ENCODE data around the gene NME4.
"Not testable (repeated sequence)": the region's sequence is repeated elsewhere in the genome, so short reads cannot be mapped to it uniquely, and the experiment has no call there.

NME4 gene

GRCh38 chr16:377419-377951, 19.5 kb upstream of the NME4 start:
- DNase-seq: no peak

GRCh38 chr16:378113-378820, 18.7 kb upstream of the NME4 start:
- DNase-seq: not testable (repeated sequence)

- no peak for DNase-seq
Measured at GRCh38 chr16:378821-379182, 18.2 kb upstream of the NME4 start.

GRCh38 chr16:379183-379960, 17.6 kb upstream of the NME4 start:
- no peak for DNase-seq

- no peak for DNase-seq
Measured at GRCh38 chr16:379961-380761, 16.8 kb upstream of the NME4 start.

GRCh38 chr16:380762-381011, 16.3 kb upstream of the NME4 start:
- DNase-seq: no peak

GRCh38 chr16:381012-381788, 15.8 kb upstream of the NME4 start:
- DNase-seq: no peak

GRCh38 chr16:381789-382717, 14.9 kb upstream of the NME4 start, which contains the start of gene PGAP6:
Gene PGAP6, minus strand, starts transcription at chr16:381978. Its CDS starts 157 bp downstream, at chr16:381821.
- peak; percentile 63 for DNase-seq

- DNase-seq: no peak
Measured at GRCh38 chr16:383326-384051, 13.5 kb upstream of the NME4 start.

GRCh38 chr16:386641-387156, 10.3 kb upstream of the NME4 start:
- no peak for DNase-seq

- DNase-seq: not testable (repeated sequence)
Measured at GRCh38 chr16:387761-388666, 9.0 kb upstream of the NME4 start.

- DNase-seq: no peak
Measured at GRCh38 chr16:389352-389751, 7.6 kb upstream of the NME4 start.

- peak; percentile 59 for DNase-seq
Measured at GRCh38 chr16:391885-392335, 5.1 kb upstream of the NME4 start.

GRCh38 chr16:392450-393030, 4.5 kb upstream of the NME4 start:
- DNase-seq: no peak

- no peak for DNase-seq
Measured at GRCh38 chr16:396199-396598, 800 bp upstream of the NME4 start.

- peak; percentile 63 for DNase-seq
Measured at GRCh38 chr16:396605-397004, 394 bp upstream of the NME4 start.

- DNase-seq: peak; percentile 81
Measured at GRCh38 chr16:397736-398332, 835 bp downstream of the NME4 start.

All from fibroblast of skin of abdomen (primary cell).